Stomach (tissue), 4 donors: ENCODE measurements around the gene PSENEN.

Source experiments
- EP300 ChIP-seq: sonication (generic); formaldehyde crosslinking; IDR thresholded peaks from one replicate; pipeline ENCODE4 v1.6.1; 2017; ENCODE audit warnings: antibody characterized with exemption
- POLR2A ChIP-seq, 4 donors: fragments of 450-650 bp; IDR thresholded peaks; one replicate each; pipeline ENCODE4 v1.6.1; 2016; ENCODE audit warnings: antibody characterized with exemption in 4 of 4, control low read depth in 2 of 4, mild to moderate bottlenecking in 1 of 4, moderate library complexity in 1 of 4
- POLR2AphosphoS5 ChIP-seq, 3 donors: sonication (generic); formaldehyde crosslinking; IDR thresholded peaks; one replicate each; pipeline ENCODE4 v1.6.1; 2016; ENCODE audit warnings: antibody characterized with exemption in 3 of 3

DNA sequence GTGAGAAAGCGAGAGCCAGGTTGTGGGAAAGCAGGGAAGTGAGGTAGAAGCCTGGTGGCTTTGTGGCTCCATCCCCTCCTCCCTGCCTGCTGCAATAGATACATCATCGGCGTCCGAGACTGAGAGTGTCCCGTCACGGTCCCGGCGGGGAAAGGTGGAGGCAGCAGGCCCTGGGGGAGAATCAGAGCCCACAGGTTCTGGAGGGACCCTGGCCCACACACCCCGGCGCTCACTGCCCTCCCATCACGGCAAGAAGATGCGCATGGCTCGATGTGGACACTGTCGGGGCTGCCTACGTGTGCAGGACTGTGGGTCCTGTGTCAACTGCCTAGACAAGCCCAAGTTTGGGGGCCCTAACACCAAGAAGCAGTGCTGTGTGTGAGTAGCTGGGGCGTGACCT lies 22.6 kb upstream of the PSENEN start:
- TF ChIP-seq POLR2AphosphoS5 (IDR thresholded peaks at IDR 0.05) = no peak
- TF ChIP-seq POLR2A (IDR thresholded peaks at IDR 0.05) = no peak
- TF ChIP-seq EP300 = no peak
